Measurements from ENCODE around the gene RDX. TPM values are rescaled to one million over a fixed set of nuclear protein-coding genes. Genes with fewer than 3 reads are reported as not detected.

RDX gene
- total and polyA plus RNA-seq, 2 of the 4 experiments (the other 2 are of a cell fraction) = 61.1 to 72.4 TPM

GRCh38 chr11:110217223-110217877 is 79.1 kb downstream of the RDX start:
- Histone ChIP-seq H2BK20ac (ENCODE audit: low read depth, low read length) (no peak overlapping the region), H4K91ac (ENCODE audit: insufficient read depth, low read depth, low read length) (no peak overlapping the region), H3K4me2 (ENCODE audit: low read depth, low read length) (no peak overlapping the region), H3K36me3 (ENCODE audit: control insufficient read depth, insufficient read depth, low read length) (0 out of 2 replicates have a peak, but pooled peaks cover 2% of the 10 kb centered on the region), H2AK5ac (ENCODE audit: low read depth, low read length) (no peak overlapping the region), H3K23ac (ENCODE audit: low read depth, low read length) (no peak overlapping the region), H3K4me1 (ENCODE audit: control insufficient read depth, insufficient read depth, low read length) (no peaks in the 10 kb centered on the region), H3K4me3 (ENCODE audit: insufficient read depth, low read depth, low read length) (no peak overlapping the region), H2AK9ac (replicated peaks; ENCODE audit: low read depth, low read length, poor library complexity) (no peak overlapping the region), H3K27ac (ENCODE audit: insufficient read depth, low read length) (no peak overlapping the region), H4K20me1 (ENCODE audit: insufficient read depth, low read length) (no peaks in the 10 kb centered on the region), H3K9me1 (ENCODE audit: insufficient read depth, low read length) (no peaks in the 10 kb centered on the region), H2BK5ac (ENCODE audit: low read depth, low read length, poor library complexity, severe bottlenecking) (no peak overlapping the region), H3K79me1 (ENCODE audit: low read depth in 1 of 2, low read length in 2 of 2) (peaks cover 0 to 3% of the 10 kb centered on the region in 2 experiments; a peak in 1 of 4 replicates), H2BK120ac (ENCODE audit: low read depth, low read length) (no peak overlapping the region), H2BK15ac (ENCODE audit: low read depth, low read length) (no peak overlapping the region), H3K18ac (ENCODE audit: low read depth, low read length) (no peak overlapping the region), H3K27me3 (ENCODE audit: control insufficient read depth, insufficient read depth, low read length) (no peaks in the 10 kb centered on the region), H3K56ac (ENCODE audit: extremely low read depth, insufficient read depth, low read length) (no peak overlapping the region), H3K9ac (ENCODE audit: low read depth, low read length) (no peak overlapping the region), H3K4ac (ENCODE audit: low read depth, low read length) (no peak overlapping the region), H3K14ac (replicated peaks; ENCODE audit: low read depth, low read length) (no peak overlapping the region), H4K5ac (ENCODE audit: low read depth, low read length) (no peak overlapping the region), H2AFZ (replicated peaks; ENCODE audit: low read length, poor library complexity) (no peak overlapping the region), H4K8ac (ENCODE audit: low read depth in 2 of 2, low read length in 2 of 2) (no peak overlapping the region), H3K9me3 (ENCODE audit: control insufficient read depth, insufficient read depth, low read length) (no peaks in the 10 kb centered on the region)
- WGBS, 2 experiments (ENCODE audit: extremely low coverage in 2 of 2, insufficient read length in 1 of 2) = no CpG with 5 or more reads among the region's 12 CpGs
- intact Hi-C loops (cut with micrococcal nuclease) (no loop called here), in situ Hi-C loops (cut with MboI; ENCODE audit: low sequenced_read_pairs) (loop anchor here (25.0 kb wide), 1 partner anchor 1220 kb away; no protein-coding TSS in a partner anchor), dilution Hi-C loops (cut with HindIII; ENCODE audit: low sequenced_read_pairs, unreplicated experiment) (no loop called here)
- no peak for ATAC-seq (ENCODE audit: low read depth)
- no TSS peak for BruUV-seq (replicated peaks)
- TF ChIP-seq BHLHE40 (IDR thresholded peaks at IDR 0.05; ENCODE audit: low read depth, low read length) (no peak), CHD1 (IDR thresholded peaks at IDR 0.05; ENCODE audit: low read depth, low read length) (no peak), CTCF (conservative IDR thresholded peaks at IDR 0.05; ENCODE audit: low read depth, low read length) (no peak), MAFK (IDR thresholded peaks at IDR 0.05; ENCODE audit: low read depth, low read length) (no peak), POLR2A (IDR thresholded peaks at IDR 0.05; ENCODE audit: low read depth, low read length) (no peak), USF2 (IDR thresholded peaks at IDR 0.05; ENCODE audit: low read depth, low read length) (no peak), ELK1 (IDR thresholded peaks at IDR 0.05; ENCODE audit: borderline replicate concordance, low read depth, low read length) (no peak), CEBPB (IDR thresholded peaks at IDR 0.05; ENCODE audit: low read depth, low read length) (no peak), SMC3 (IDR thresholded peaks at IDR 0.05; ENCODE audit: low read depth, low read length) (no peak), FOS (IDR thresholded peaks at IDR 0.05; ENCODE audit: low read depth, low read length) (no peak), RAD21 (IDR thresholded peaks at IDR 0.05; ENCODE audit: low read length) (no peak), MXI1 (IDR thresholded peaks at IDR 0.05; ENCODE audit: borderline replicate concordance, low read depth, low read length) (no peak), MAZ (IDR thresholded peaks at IDR 0.05; ENCODE audit: borderline replicate concordance, low read depth, low read length) (no peak), NFE2L2 (IDR thresholded peaks at IDR 0.05; ENCODE audit: low read depth, low read length) (no peak)
- POLR2A ChIA-PET (ENCODE audit: unreplicated experiment) = no interaction called here
- CTCF ChIA-PET = no interaction called here
- no peak for DNase-seq
